Measurements from ENCODE around the gene EDN2. TPM values are rescaled to one million over a fixed set of nuclear protein-coding genes. Genes with fewer than 3 reads are reported as not detected.

Gene EDN2
- total RNA-seq, 2 donors from 2014 or later, result not detected

DNA sequence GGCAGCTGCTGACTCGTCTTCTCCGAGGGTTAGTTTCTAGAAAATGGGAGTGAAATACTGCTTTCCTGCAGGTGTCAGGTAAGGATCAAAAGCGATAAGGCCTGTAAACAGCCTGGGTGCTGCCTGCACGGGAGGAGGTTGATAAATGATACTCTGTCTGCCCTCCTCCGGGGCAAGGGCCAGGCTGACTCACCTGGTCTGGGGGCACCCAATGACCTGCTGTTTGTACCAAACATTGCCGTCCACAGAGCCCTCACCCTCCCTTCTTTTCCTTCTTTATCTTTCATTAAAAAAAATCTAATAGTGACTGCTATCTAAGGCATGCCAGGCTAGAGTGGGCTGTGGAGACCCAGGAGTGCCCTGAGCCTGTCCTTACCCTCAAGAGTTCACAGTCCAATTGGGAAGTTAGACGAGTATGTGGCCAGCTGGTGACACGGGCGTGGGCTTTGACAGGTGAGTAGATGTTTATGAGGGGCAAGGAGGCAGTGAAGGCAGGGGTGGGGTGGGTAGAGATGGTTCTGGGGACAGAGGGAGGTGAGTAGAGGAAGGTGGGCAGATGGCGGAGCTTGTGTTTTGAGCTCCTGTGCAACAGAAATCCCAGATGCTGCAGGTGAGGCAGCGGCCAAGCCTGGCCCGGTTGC, 16.2 kb downstream of the EDN2 start:
- DNase-seq (ENCODE audit: low spot score), result no peak
- TF ChIP-seq CTCF (IDR thresholded peaks at IDR 0.05), result no peak

DNA sequence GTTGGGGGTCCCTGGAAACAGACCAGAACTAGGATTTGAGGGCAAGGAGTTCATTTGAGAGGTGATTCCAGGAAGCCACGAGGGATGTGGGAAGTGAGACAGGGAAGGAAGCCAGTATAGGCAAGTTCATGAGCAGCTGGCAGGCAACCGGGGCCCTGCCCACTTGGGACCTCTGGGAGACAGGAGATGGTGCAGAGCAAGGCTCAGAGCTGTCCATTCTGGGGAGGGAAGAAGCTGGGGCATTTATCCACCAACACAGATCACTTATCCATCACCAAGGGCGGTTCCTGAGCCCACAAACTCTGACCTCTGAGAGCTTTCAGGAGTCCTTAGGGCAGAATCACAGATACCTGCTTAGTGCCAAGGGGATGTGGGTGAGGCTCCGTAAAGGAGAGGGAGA, 16.8 kb downstream of the EDN2 start:
- no peak for TF ChIP-seq CTCF (IDR thresholded peaks at IDR 0.05)
- no peak for DNase-seq (ENCODE audit: low spot score)

More for the DNA sequence above, 16.2 kb downstream of the EDN2 start:
- no peaks in the 10 kb centered on the region for H3K36me3 ChIP-seq
- H3K27me3 ChIP-seq (replicated peaks; ENCODE audit: insufficient read depth), result no peaks in the 10 kb centered on the region
- H3K9me3 ChIP-seq, result no peaks in the 10 kb centered on the region
- H3K4me3 ChIP-seq, result no peak overlapping the region
- H3K27ac ChIP-seq, result no peak overlapping the region
- no peaks in the 10 kb centered on the region for H3K4me1 ChIP-seq (ENCODE audit: control insufficient read depth in 1 of 2, low read depth in 2 of 2)
- ATAC-seq (ENCODE audit: insufficient number of reproducible peaks, low FRiP score, low read depth), result no peak

GRCh38 chr1:41466146-41466545, 18.3 kb downstream of the EDN2 start:
- no peaks in the 10 kb centered on the region for H3K27me3 ChIP-seq (replicated peaks; ENCODE audit: insufficient read depth)
- no peak for ATAC-seq (ENCODE audit: insufficient number of reproducible peaks, low FRiP score, low read depth)
- H3K27ac ChIP-seq, result no peak overlapping the region
- no peaks in the 10 kb centered on the region for H3K36me3 ChIP-seq
- TF ChIP-seq CTCF (IDR thresholded peaks at IDR 0.05), result no peak
- no peak for DNase-seq (ENCODE audit: low spot score)
- no peaks in the 10 kb centered on the region for H3K9me3 ChIP-seq
- H3K4me1 ChIP-seq (ENCODE audit: control insufficient read depth in 1 of 2, low read depth in 2 of 2), result peaks cover 0 to 7% of the 10 kb centered on the region in 2 donors
- H3K4me3 ChIP-seq, result no peak overlapping the region

More for the DNA sequence above, 16.8 kb downstream of the EDN2 start:
- H3K27me3 ChIP-seq (replicated peaks; ENCODE audit: insufficient read depth), result no peaks in the 10 kb centered on the region
- no peaks in the 10 kb centered on the region for H3K9me3 ChIP-seq
- no peak overlapping the region for H3K27ac ChIP-seq
- no peak for ATAC-seq (ENCODE audit: insufficient number of reproducible peaks, low FRiP score, low read depth)
- no peaks in the 10 kb centered on the region for H3K36me3 ChIP-seq
- H3K4me3 ChIP-seq, result no peak overlapping the region
- no peaks in the 10 kb centered on the region for H3K4me1 ChIP-seq (ENCODE audit: control insufficient read depth in 1 of 2, low read depth in 2 of 2)

DNA sequence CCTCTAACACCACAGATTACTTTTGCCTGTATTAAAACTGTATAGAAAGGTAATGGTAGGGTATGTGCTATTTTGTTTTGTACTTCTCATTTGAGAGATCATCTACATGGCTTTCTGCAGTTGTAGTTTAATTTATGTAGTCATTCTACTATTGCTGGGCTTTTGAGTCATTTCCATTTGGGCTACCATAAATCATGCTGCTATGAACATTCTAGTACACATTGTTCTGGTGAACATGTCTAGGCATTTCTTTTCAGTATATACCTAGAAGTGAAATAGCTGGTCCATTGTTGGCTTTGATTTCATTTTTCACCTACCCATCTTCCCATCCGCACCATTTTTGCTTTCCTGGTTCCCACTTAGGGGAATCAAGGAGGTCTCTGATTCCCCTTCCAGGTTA, 18.7 kb downstream of the EDN2 start:
- no peaks in the 10 kb centered on the region for H3K9me3 ChIP-seq
- no peaks in the 10 kb centered on the region for H3K27me3 ChIP-seq (replicated peaks; ENCODE audit: insufficient read depth)
- no peaks in the 10 kb centered on the region for H3K36me3 ChIP-seq
- no peak overlapping the region for H3K4me3 ChIP-seq
- peaks cover 0 to 7% of the 10 kb centered on the region in 2 donors for H3K4me1 ChIP-seq (ENCODE audit: control insufficient read depth in 1 of 2, low read depth in 2 of 2)
- DNase-seq (ENCODE audit: low spot score) (no peak), ATAC-seq (ENCODE audit: insufficient number of reproducible peaks, low FRiP score, low read depth) (no peak)
- H3K27ac ChIP-seq, result no peak overlapping the region
- TF ChIP-seq CTCF (IDR thresholded peaks at IDR 0.05), result no peak

- TF ChIP-seq CTCF (IDR thresholded peaks at IDR 0.05), result no peak
- Histone ChIP-seq H3K36me3 (no peaks in the 10 kb centered on the region), H3K27ac (no peak overlapping the region), H3K9me3 (no peaks in the 10 kb centered on the region), H3K4me1 (ENCODE audit: control insufficient read depth in 1 of 2, low read depth in 2 of 2) (peaks cover 0 to 7% of the 10 kb centered on the region in 2 donors), H3K27me3 (replicated peaks; ENCODE audit: insufficient read depth) (no peaks in the 10 kb centered on the region), H3K4me3 (no peak overlapping the region)
- DNase-seq (ENCODE audit: low spot score) (no peak), ATAC-seq (ENCODE audit: insufficient number of reproducible peaks, low FRiP score, low read depth) (no peak)
These were observed 19.6 kb downstream of the EDN2 start for GRCh38 chr1:41464885-41465284.
